Activated CD8-positive, alpha-beta memory T cell treated with anti-CD3 and anti-CD28 coated beads for 48 hours (primary cell): ENCODE measurements around the gene NT5C1A.

Experiments
- DNase-seq, 3 experiments: peaks; one replicate each; pipeline ENCODE4 v3.0.0-alpha.2; 2020; ENCODE audit warnings: low read depth in 2 of 3, low spot score in 2 of 3

The NT5C1A gene

GRCh38 chr1:39639305-39640130 lies 32.4 kb downstream of the NT5C1A start, which contains the start of gene HEYL:
TSS of gene HEYL (minus strand) at chr1:39639643. CDS start at chr1:39639625, 18 bp downstream.
- peak; percentile 42 to 54 (median 50) for DNase-seq

- no peak for DNase-seq
Measured at GRCh38 chr1:39638965-39639304, 33.0 kb downstream of the NT5C1A start.

GRCh38 chr1:39637361-39637760 lies 34.5 kb downstream of the NT5C1A start:
- DNase-seq: no peak

GRCh38 chr1:39635871-39636210 lies 36.1 kb downstream of the NT5C1A start:
- DNase-seq: no peak

GRCh38 chr1:39635205-39635870 lies 36.6 kb downstream of the NT5C1A start:
- no peak for DNase-seq

- no peak for DNase-seq
Measured at GRCh38 chr1:39633422-39633821, 38.5 kb downstream of the NT5C1A start.

GRCh38 chr1:39632682-39633417 lies 39.1 kb downstream of the NT5C1A start:
- DNase-seq: no peak

GRCh38 chr1:39632323-39632681 lies 39.6 kb downstream of the NT5C1A start:
- no peak for DNase-seq

- no peak for DNase-seq
Measured at GRCh38 chr1:39631361-39632322, 40.3 kb downstream of the NT5C1A start.

GRCh38 chr1:39628807-39629350 lies 43.0 kb downstream of the NT5C1A start:
- DNase-seq: no peak

- no peak for DNase-seq
Measured at GRCh38 chr1:39626646-39627045, 45.3 kb downstream of the NT5C1A start.

GRCh38 chr1:39625462-39626273 lies 46.2 kb downstream of the NT5C1A start:
- DNase-seq: no peak

GRCh38 chr1:39625009-39625408 lies 46.9 kb downstream of the NT5C1A start:
- DNase-seq: no peak

GRCh38 chr1:39623053-39623452 lies 48.9 kb downstream of the NT5C1A start:
- DNase-seq: no peak

- DNase-seq: no peak
Measured at GRCh38 chr1:39622427-39622826, 49.5 kb downstream of the NT5C1A start.

- DNase-seq: no peak
Measured at GRCh38 chr1:39620659-39621165, 51.2 kb downstream of the NT5C1A start.

GRCh38 chr1:39617488-39618049 lies 54.3 kb downstream of the NT5C1A start:
- no peak for DNase-seq

GRCh38 chr1:39615086-39615673 lies 56.7 kb downstream of the NT5C1A start:
- no peak for DNase-seq

GRCh38 chr1:39614488-39614887 lies 57.4 kb downstream of the NT5C1A start:
- no peak for DNase-seq
